Endothelial cell of hepatic sinusoid (primary cell): ENCODE data around the gene FAM200B.

ENCODE experiments used
- in situ Hi-C: cut with HindIII; loops from 2 replicates; pipeline ENCODE4 v1.10.0; 2017; ENCODE audit warnings: low sequenced_read_pairs

FAM200B gene

GRCh38 chr4:15694431-15694830 is 12.8 kb downstream of the FAM200B start:
- in situ Hi-C loops, result no loop called here

GRCh38 chr4:15695240-15695699 is 13.6 kb downstream of the FAM200B start:
- in situ Hi-C loops, result no loop called here

- in situ Hi-C loops, result no loop called here
Measured at GRCh38 chr4:15695729-15696128, 14.1 kb downstream of the FAM200B start.

- in situ Hi-C loops, result no loop called here
Measured at GRCh38 chr4:15696866-15697265, 15.2 kb downstream of the FAM200B start.

- in situ Hi-C loops, result no loop called here
Measured at GRCh38 chr4:15702941-15703403, 21.3 kb downstream of the FAM200B start, which contains the start of gene BST1. Gene BST1, plus strand, starts transcription at chr4:15703065. Its CDS starts 80 bp downstream, at chr4:15703145.

GRCh38 chr4:15703439-15703838 is 21.8 kb downstream of the FAM200B start:
- in situ Hi-C loops, result no loop called here

- in situ Hi-C loops, result no loop called here
Measured at GRCh38 chr4:15704129-15704528, 22.5 kb downstream of the FAM200B start.

- in situ Hi-C loops, result no loop called here
Measured at GRCh38 chr4:15706646-15707362, 25.2 kb downstream of the FAM200B start.

GRCh38 chr4:15707363-15707715 is 25.7 kb downstream of the FAM200B start:
- in situ Hi-C loops, result no loop called here

- in situ Hi-C loops, result no loop called here
Measured at GRCh38 chr4:15711762-15712161, 30.1 kb downstream of the FAM200B start.

- in situ Hi-C loops, result no loop called here
Measured at GRCh38 chr4:15712214-15712613, 30.6 kb downstream of the FAM200B start.

- in situ Hi-C loops, result no loop called here
Measured at GRCh38 chr4:15714141-15714540, 32.5 kb downstream of the FAM200B start.

GRCh38 chr4:15714646-15715435 is 33.2 kb downstream of the FAM200B start:
- in situ Hi-C loops, result no loop called here

GRCh38 chr4:15716115-15716514 is 34.5 kb downstream of the FAM200B start:
- in situ Hi-C loops, result no loop called here

GRCh38 chr4:15717086-15717485 is 35.5 kb downstream of the FAM200B start:
- in situ Hi-C loops, result no loop called here

- in situ Hi-C loops, result no loop called here
Measured at GRCh38 chr4:15717657-15718416, 36.2 kb downstream of the FAM200B start.

GRCh38 chr4:15718465-15718864 is 36.8 kb downstream of the FAM200B start:
- in situ Hi-C loops, result no loop called here

- in situ Hi-C loops, result no loop called here
Measured at GRCh38 chr4:15718959-15719358, 37.3 kb downstream of the FAM200B start.

- in situ Hi-C loops, result no loop called here
Measured at GRCh38 chr4:15719506-15719905, 37.9 kb downstream of the FAM200B start.

- in situ Hi-C loops, result no loop called here
Measured at GRCh38 chr4:15720851-15721250, 39.2 kb downstream of the FAM200B start.

- in situ Hi-C loops, result no loop called here
Measured at GRCh38 chr4:15725608-15726007, 44.0 kb downstream of the FAM200B start.
